GM12872 (cell line): ENCODE results near the gene SCLY.

Experiments used
- TF ChIP-seq, protein P1 (sequence below): IDR thresholded peaks from 3 replicates; pipeline ENCODE4 v1.5.1; 2011; ENCODE audit warnings: low read depth, mild to moderate bottlenecking, low read length, moderate library complexity; ENCODE audit not compliant: insufficient read depth

The SCLY gene

DNA sequence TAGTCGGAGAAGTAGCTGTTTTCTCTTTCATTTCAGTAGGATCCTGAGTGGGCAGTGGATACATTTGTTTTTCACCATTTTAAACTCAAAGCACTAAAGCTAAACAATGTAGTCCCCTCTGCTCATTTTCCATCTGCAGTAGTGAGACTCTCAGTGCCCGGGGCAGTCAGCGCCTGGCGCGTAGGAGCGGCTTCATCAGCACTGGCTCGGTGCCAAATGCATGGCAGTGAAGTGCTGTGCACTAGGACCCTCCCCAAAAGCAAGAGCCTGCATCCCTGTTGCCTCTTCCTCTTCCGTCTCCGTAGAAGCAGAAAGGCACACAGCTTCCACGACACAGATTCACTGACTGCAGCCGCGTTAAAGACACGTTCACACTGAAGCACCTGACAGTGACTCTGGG, 20.3 kb downstream of the SCLY start:
- TF ChIP-seq, protein P1, sequence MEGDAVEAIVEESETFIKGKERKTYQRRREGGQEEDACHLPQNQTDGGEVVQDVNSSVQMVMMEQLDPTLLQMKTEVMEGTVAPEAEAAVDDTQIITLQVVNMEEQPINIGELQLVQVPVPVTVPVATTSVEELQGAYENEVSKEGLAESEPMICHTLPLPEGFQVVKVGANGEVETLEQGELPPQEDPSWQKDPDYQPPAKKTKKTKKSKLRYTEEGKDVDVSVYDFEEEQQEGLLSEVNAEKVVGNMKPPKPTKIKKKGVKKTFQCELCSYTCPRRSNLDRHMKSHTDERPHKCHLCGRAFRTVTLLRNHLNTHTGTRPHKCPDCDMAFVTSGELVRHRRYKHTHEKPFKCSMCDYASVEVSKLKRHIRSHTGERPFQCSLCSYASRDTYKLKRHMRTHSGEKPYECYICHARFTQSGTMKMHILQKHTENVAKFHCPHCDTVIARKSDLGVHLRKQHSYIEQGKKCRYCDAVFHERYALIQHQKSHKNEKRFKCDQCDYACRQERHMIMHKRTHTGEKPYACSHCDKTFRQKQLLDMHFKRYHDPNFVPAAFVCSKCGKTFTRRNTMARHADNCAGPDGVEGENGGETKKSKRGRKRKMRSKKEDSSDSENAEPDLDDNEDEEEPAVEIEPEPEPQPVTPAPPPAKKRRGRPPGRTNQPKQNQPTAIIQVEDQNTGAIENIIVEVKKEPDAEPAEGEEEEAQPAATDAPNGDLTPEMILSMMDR, result no peak

GRCh38 chr2:238081561-238081960, 20.8 kb downstream of the SCLY start:
- TF ChIP-seq, protein P1, result no peak

- TF ChIP-seq, protein P1, result no peak
Measured at GRCh38 chr2:238082151-238082550, 21.4 kb downstream of the SCLY start.

- TF ChIP-seq, protein P1, result no peak
Measured at GRCh38 chr2:238082827-238083226, 22.0 kb downstream of the SCLY start.

- TF ChIP-seq, protein P1, result no peak
Measured at GRCh38 chr2:238083919-238084318, 23.1 kb downstream of the SCLY start.

- TF ChIP-seq, protein P1, result no peak
Measured at GRCh38 chr2:238084761-238085160, 24.0 kb downstream of the SCLY start.

- TF ChIP-seq, protein P1, result no peak
Measured at GRCh38 chr2:238085899-238086298, 25.1 kb downstream of the SCLY start.

DNA sequence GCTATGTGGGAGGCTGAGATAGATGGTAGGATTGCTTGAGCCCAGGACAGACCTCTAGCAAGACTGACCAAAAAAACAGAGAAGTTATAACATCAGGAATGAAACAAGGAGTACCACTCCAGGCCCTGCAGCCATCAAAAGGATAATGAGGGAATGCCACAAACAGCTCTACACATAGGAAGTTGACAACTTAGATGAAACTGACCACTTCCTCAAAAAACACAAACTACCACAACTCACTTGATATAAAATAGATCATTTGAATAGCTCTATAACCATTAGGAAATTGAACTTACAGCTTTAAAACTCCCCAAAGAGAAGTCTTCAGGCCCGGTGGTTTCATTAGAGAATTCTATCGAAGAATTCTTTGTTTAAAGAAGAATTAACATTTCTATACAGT, 26.4 kb downstream of the SCLY start:
- TF ChIP-seq, protein P1, result no peak
